H1 (cell line): Measurements from ENCODE around the gene FBXL16.

ENCODE experiments used
- CBX8 ChIP-seq: fragments of 300-800, 300-1000 bp; sonication (generic); IDR thresholded peaks from 2 replicates; pipeline ENCODE4 v1.7.1; 2016; ENCODE audit warnings: low read depth, low read length, borderline replicate concordance
- CHD2 ChIP-seq: IDR thresholded peaks from 2 replicates; pipeline ENCODE4 v1.6.1; 2012; ENCODE audit warnings: low read length, improper control_type of control experiment
- CTCF ChIP-seq, 3 experiments: IDR thresholded peaks; 1 replicate in 2 of 3; 2 replicates in 1 of 3; pipeline versions ENCODE4 v1.5.1 to v1.6.1; 2011; ENCODE audit warnings: low read length in 3 of 3, mild to moderate bottlenecking in 3 of 3, inconsistent platforms in 2 of 3, low read depth in 1 of 3, moderate library complexity in 1 of 3; ENCODE audit not compliant: insufficient read depth in 1 of 3; ENCODE audit errors: control extremely low read depth in 1 of 3
- HDAC6 ChIP-seq: IDR thresholded peaks from one replicate; pipeline ENCODE4 v1.7.1; 2012; ENCODE audit warnings: low read depth, mild to moderate bottlenecking, inconsistent platforms, low read length, moderate library complexity
- KDM4A ChIP-seq: IDR thresholded peaks from one replicate; pipeline ENCODE4 v1.7.1; 2012; ENCODE audit warnings: low read depth, mild to moderate bottlenecking, moderate library complexity, low read length, inconsistent platforms; ENCODE audit not compliant: severe bottlenecking
- MAX ChIP-seq: IDR thresholded peaks from 2 replicates; pipeline ENCODE4 v1.6.1; 2012; ENCODE audit warnings: inconsistent platforms
- RBBP5 ChIP-seq: IDR thresholded peaks from 2 replicates; pipeline ENCODE4 v1.7.1; 2012; ENCODE audit warnings: low read depth, mild to moderate bottlenecking, inconsistent platforms, low read length, moderate library complexity, borderline replicate concordance
- YY1 ChIP-seq: IDR thresholded peaks from 2 replicates; pipeline ENCODE4 v1.6.1; 2011; ENCODE audit warnings: low read depth, mild to moderate bottlenecking, low read length

GRCh38 chr16:674214-674881 lies 31.3 kb downstream of the FBXL16 start:
- TF ChIP-seq CBX8 (no peak), YY1 (no peak), HDAC6 (no peak), MAX (no peak), CHD2 (no peak), RBBP5 (no peak), KDM4A (no peak), CTCF (IDR thresholded peaks at IDR 0.05; ENCODE audit: control extremely low read depth in 1 of 3, insufficient read depth in 1 of 3, low read depth in 1 of 3, low read length in 3 of 3) (no peak)
